ENCODE data around the gene AKAP6. TPM values are rescaled to one million over a fixed set of nuclear protein-coding genes. Genes with fewer than 3 reads are reported as not detected.

The AKAP6 gene
- total RNA-seq, 1 donor from 2014 or later: 2.8 TPM

- no peak for FAIRE-seq
- Histone ChIP-seq H4K20me1 (ENCODE audit: insufficient read depth, low read length) (no peaks in the 10 kb centered on the region), H3K4me2 (ENCODE audit: low read length) (no peak overlapping the region), H3K9ac (ENCODE audit: low read length) (no peak overlapping the region), H3K27ac (ENCODE audit: low read depth, low read length) (no peak overlapping the region), H3K4me1 (ENCODE audit: insufficient read depth, low read length) (peaks cover 16% of the 10 kb centered on the region), H3K9me3 (ENCODE audit: insufficient read depth, low read depth, low read length) (no peaks in the 10 kb centered on the region), H3K27me3 (ENCODE audit: insufficient read depth, low read length) (no peaks in the 10 kb centered on the region), H3K4me3 (ENCODE audit: insufficient read depth, low read depth, low read length) (no peak overlapping the region), H2AFZ (ENCODE audit: low read depth, low read length) (no peak overlapping the region), H3K79me2 (ENCODE audit: insufficient read depth, low read length) (no peaks in the 10 kb centered on the region), H3K36me3 (ENCODE audit: insufficient read depth, low read length) (no peaks in the 10 kb centered on the region)
- H3K4me3 Mint-ChIP-seq (ENCODE audit: unreplicated experiment): no peak overlapping the region
- DNase-seq (ENCODE audit: low read depth): no peak
- H3K4me1 Mint-ChIP-seq (ENCODE audit: low read depth, unreplicated experiment): peaks cover 10% of the 10 kb centered on the region
- no peak overlapping the region for H3K27ac Mint-ChIP-seq (ENCODE audit: unreplicated experiment)
- TF ChIP-seq CTCF (IDR thresholded peaks at IDR 0.05; ENCODE audit: insufficient read depth, low read depth, low read length): no peak
- TF ChIP-seq EZH2 (IDR thresholded peaks at IDR 0.05; ENCODE audit: insufficient read depth, low read length): no peak
- no peaks in the 10 kb centered on the region for H3K27me3 Mint-ChIP-seq (ENCODE audit: low read depth, unreplicated experiment)
- H3K9me3 Mint-ChIP-seq (ENCODE audit: unreplicated experiment): no peaks in the 10 kb centered on the region
- H3K36me3 Mint-ChIP-seq (ENCODE audit: low read depth, unreplicated experiment): no peaks in the 10 kb centered on the region
Observed at GRCh38 chr14:32726516-32726915, 397.4 kb downstream of the AKAP6 start.

GRCh38 chr14:32727832-32728231 lies 398.7 kb downstream of the AKAP6 start:
- no peaks in the 10 kb centered on the region for H3K27me3 Mint-ChIP-seq (ENCODE audit: low read depth, unreplicated experiment)
- peaks cover 1% of the 10 kb centered on the region for H3K36me3 Mint-ChIP-seq (ENCODE audit: low read depth, unreplicated experiment)
- H3K9ac ChIP-seq (ENCODE audit: low read length): no peak overlapping the region
- peaks cover 16% of the 10 kb centered on the region for H3K4me1 ChIP-seq (ENCODE audit: insufficient read depth, low read length)
- H3K79me2 ChIP-seq (ENCODE audit: insufficient read depth, low read length): no peaks in the 10 kb centered on the region
- no peaks in the 10 kb centered on the region for H4K20me1 ChIP-seq (ENCODE audit: insufficient read depth, low read length)
- peaks cover 10% of the 10 kb centered on the region for H3K4me1 Mint-ChIP-seq (ENCODE audit: low read depth, unreplicated experiment)
- TF ChIP-seq CTCF (IDR thresholded peaks at IDR 0.05; ENCODE audit: insufficient read depth, low read depth, low read length) (no peak), EZH2 (IDR thresholded peaks at IDR 0.05; ENCODE audit: insufficient read depth, low read length) (no peak)
- H3K36me3 ChIP-seq (ENCODE audit: insufficient read depth, low read length): no peaks in the 10 kb centered on the region
- H3K9me3 ChIP-seq (ENCODE audit: insufficient read depth, low read depth, low read length): no peaks in the 10 kb centered on the region
- no peak overlapping the region for H3K27ac Mint-ChIP-seq (ENCODE audit: unreplicated experiment)
- FAIRE-seq (no peak), DNase-seq (ENCODE audit: low read depth) (no peak)
- no peak overlapping the region for H3K4me2 ChIP-seq (ENCODE audit: low read length)
- H3K27ac ChIP-seq (ENCODE audit: low read depth, low read length): no peak overlapping the region
- H3K9me3 Mint-ChIP-seq (ENCODE audit: unreplicated experiment): no peaks in the 10 kb centered on the region
- no peak overlapping the region for H2AFZ ChIP-seq (ENCODE audit: low read depth, low read length)
- no peak overlapping the region for H3K4me3 Mint-ChIP-seq (ENCODE audit: unreplicated experiment)
- no peak overlapping the region for H3K4me3 ChIP-seq (ENCODE audit: insufficient read depth, low read depth, low read length)
- no peaks in the 10 kb centered on the region for H3K27me3 ChIP-seq (ENCODE audit: insufficient read depth, low read length)

DNA sequence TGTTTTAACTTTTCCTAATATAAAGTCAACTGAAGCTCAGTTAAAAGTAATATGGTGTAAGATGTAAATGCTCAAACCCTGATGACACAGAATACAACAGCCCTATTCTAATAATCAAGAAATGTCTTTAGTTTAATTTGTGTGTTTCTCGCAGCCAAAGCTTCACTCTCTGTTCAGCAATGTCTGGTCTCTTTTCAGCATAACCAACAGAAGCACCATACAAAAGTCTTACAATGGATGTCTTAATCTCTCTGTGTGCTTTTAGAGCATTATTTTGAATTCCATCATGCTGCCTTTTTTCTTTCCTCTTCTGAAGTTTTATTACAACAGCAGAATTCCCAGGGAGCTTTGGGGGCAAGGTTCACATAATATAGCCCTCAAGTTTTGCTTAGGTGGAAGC lies 399.4 kb downstream of the AKAP6 start:
- Histone ChIP-seq H3K4me2 (ENCODE audit: low read length) (no peak overlapping the region), H3K9me3 (ENCODE audit: insufficient read depth, low read depth, low read length) (no peaks in the 10 kb centered on the region), H3K9ac (ENCODE audit: low read length) (no peak overlapping the region), H2AFZ (ENCODE audit: low read depth, low read length) (no peak overlapping the region), H3K4me1 (ENCODE audit: insufficient read depth, low read length) (peaks cover 16% of the 10 kb centered on the region), H3K79me2 (ENCODE audit: insufficient read depth, low read length) (no peaks in the 10 kb centered on the region), H3K36me3 (ENCODE audit: insufficient read depth, low read length) (no peaks in the 10 kb centered on the region), H4K20me1 (ENCODE audit: insufficient read depth, low read length) (no peaks in the 10 kb centered on the region), H3K27me3 (ENCODE audit: insufficient read depth, low read length) (no peaks in the 10 kb centered on the region), H3K27ac (ENCODE audit: low read depth, low read length) (no peak overlapping the region), H3K4me3 (ENCODE audit: insufficient read depth, low read depth, low read length) (no peak overlapping the region)
- peaks cover 1% of the 10 kb centered on the region for H3K36me3 Mint-ChIP-seq (ENCODE audit: low read depth, unreplicated experiment)
- H3K4me1 Mint-ChIP-seq (ENCODE audit: low read depth, unreplicated experiment): peaks cover 10% of the 10 kb centered on the region
- TF ChIP-seq CTCF (IDR thresholded peaks at IDR 0.05; ENCODE audit: insufficient read depth, low read depth, low read length): no peak
- TF ChIP-seq EZH2 (IDR thresholded peaks at IDR 0.05; ENCODE audit: insufficient read depth, low read length): no peak
- no peaks in the 10 kb centered on the region for H3K27me3 Mint-ChIP-seq (ENCODE audit: low read depth, unreplicated experiment)
- H3K27ac Mint-ChIP-seq (ENCODE audit: unreplicated experiment): no peak overlapping the region
- DNase-seq (ENCODE audit: low read depth) (no peak), FAIRE-seq (no peak)
- H3K4me3 Mint-ChIP-seq (ENCODE audit: unreplicated experiment): no peak overlapping the region
- no peaks in the 10 kb centered on the region for H3K9me3 Mint-ChIP-seq (ENCODE audit: unreplicated experiment)
